H1 (cell line): ENCODE data around the gene A4GALT.

ENCODE experiments used
- CBX8 ChIP-seq: fragments of 300-800, 300-1000 bp; sonication (generic); IDR thresholded peaks from 2 replicates; pipeline ENCODE4 v1.7.1; 2016; ENCODE audit warnings: low read depth, low read length, borderline replicate concordance
- TF ChIP-seq, protein P1 (sequence below), 3 experiments: IDR thresholded peaks; 1 replicate in 2 of 3; 2 replicates in 1 of 3; pipeline versions ENCODE4 v1.5.1 to v1.6.1; 2011; ENCODE audit warnings: low read length in 3 of 3, mild to moderate bottlenecking in 3 of 3, inconsistent platforms in 2 of 3, low read depth in 1 of 3, moderate library complexity in 1 of 3; ENCODE audit not compliant: insufficient read depth in 1 of 3; ENCODE audit errors: control extremely low read depth in 1 of 3

- TF ChIP-seq, protein P1, sequence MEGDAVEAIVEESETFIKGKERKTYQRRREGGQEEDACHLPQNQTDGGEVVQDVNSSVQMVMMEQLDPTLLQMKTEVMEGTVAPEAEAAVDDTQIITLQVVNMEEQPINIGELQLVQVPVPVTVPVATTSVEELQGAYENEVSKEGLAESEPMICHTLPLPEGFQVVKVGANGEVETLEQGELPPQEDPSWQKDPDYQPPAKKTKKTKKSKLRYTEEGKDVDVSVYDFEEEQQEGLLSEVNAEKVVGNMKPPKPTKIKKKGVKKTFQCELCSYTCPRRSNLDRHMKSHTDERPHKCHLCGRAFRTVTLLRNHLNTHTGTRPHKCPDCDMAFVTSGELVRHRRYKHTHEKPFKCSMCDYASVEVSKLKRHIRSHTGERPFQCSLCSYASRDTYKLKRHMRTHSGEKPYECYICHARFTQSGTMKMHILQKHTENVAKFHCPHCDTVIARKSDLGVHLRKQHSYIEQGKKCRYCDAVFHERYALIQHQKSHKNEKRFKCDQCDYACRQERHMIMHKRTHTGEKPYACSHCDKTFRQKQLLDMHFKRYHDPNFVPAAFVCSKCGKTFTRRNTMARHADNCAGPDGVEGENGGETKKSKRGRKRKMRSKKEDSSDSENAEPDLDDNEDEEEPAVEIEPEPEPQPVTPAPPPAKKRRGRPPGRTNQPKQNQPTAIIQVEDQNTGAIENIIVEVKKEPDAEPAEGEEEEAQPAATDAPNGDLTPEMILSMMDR (IDR thresholded peaks at IDR 0.05; ENCODE audit: control extremely low read depth in 1 of 3, insufficient read depth in 1 of 3, low read depth in 1 of 3, low read length in 3 of 3): no peak
- no peak for TF ChIP-seq CBX8
These were observed 47.8 kb upstream of the A4GALT start for GRCh38 chr22:42768385-42769035.
